CD8-positive, alpha-beta memory T cell (primary cell): ENCODE data around the gene NSD1. TPM values are rescaled to one million over a fixed set of nuclear protein-coding genes. Genes with fewer than 3 reads are reported as not detected.

Experiments
- CTCF ChIA-PET: fragments of 350-600 bp; sonication (Branson Sonifier 250); formaldehyde crosslinking; loops from one replicate; lab custom pipeline; 2021; ENCODE audit warnings: antibody characterized with exemption; lab: Charles Lee
- POLR2A ChIA-PET: fragments of 350-600 bp; sonication (Branson Sonifier 250); formaldehyde crosslinking; loops from one replicate; lab custom pipeline; 2021; ENCODE audit warnings: antibody characterized with exemption; lab: Charles Lee
- DNase-seq, 5 donors: peaks; one replicate each; pipeline versions ENCODE4 v3.0.0 to v3.0.0-alpha.2; 2020 to 2022; ENCODE audit warnings: mixed read lengths in 1 of 5
- H3K27ac ChIP-seq: one replicate; pipeline ENCODE4 v1.7.0; 2013; ENCODE audit warnings: low read depth, mild to moderate bottlenecking, low read length, moderate library complexity
- H3K27me3 ChIP-seq: 2 replicates; pipeline ENCODE4 v1.7.0; 2013; ENCODE audit warnings: low read length, mild to moderate bottlenecking; ENCODE audit not compliant: insufficient read depth, poor library complexity, severe bottlenecking
- H3K36me3 ChIP-seq: 2 replicates; pipeline ENCODE4 v1.7.0; 2013; ENCODE audit warnings: mild to moderate bottlenecking, low read length, moderate library complexity; ENCODE audit not compliant: insufficient read depth
- H3K4me1 ChIP-seq: 2 replicates; pipeline ENCODE4 v1.7.0; 2013; ENCODE audit warnings: mild to moderate bottlenecking, low read length, moderate library complexity; ENCODE audit not compliant: insufficient read depth
- H3K4me3 ChIP-seq: 2 replicates; pipeline ENCODE4 v1.7.0; 2013; ENCODE audit warnings: mild to moderate bottlenecking, low read length
- H3K9me3 ChIP-seq: 2 replicates; pipeline ENCODE4 v1.7.0; 2013; ENCODE audit warnings: mild to moderate bottlenecking, low read length
- H3K27ac Mint-ChIP-seq, 8 donors: one replicate each; pipeline ENCODE4 v1.8.0; 2020 to 2021; ENCODE audit warnings: mixed read lengths in 8 of 8, mild to moderate bottlenecking in 6 of 8, inconsistent platforms in 3 of 8, moderate library complexity in 3 of 8
- H3K27me3 Mint-ChIP-seq, 2 donors: one replicate each; pipeline ENCODE4 v1.8.0; 2020 to 2021; ENCODE audit warnings: mixed read lengths in 2 of 2, mild to moderate bottlenecking in 1 of 2, moderate library complexity in 1 of 2
- H3K36me3 Mint-ChIP-seq, 3 donors: one replicate each; pipeline ENCODE4 v1.8.0; 2020 to 2021; ENCODE audit warnings: mixed read lengths in 3 of 3, inconsistent platforms in 1 of 3, mild to moderate bottlenecking in 1 of 3
- H3K4me1 Mint-ChIP-seq, 3 donors: one replicate each; pipeline ENCODE4 v1.8.0; 2020 to 2021; ENCODE audit warnings: mixed read lengths in 3 of 3, inconsistent platforms in 1 of 3, mild to moderate bottlenecking in 1 of 3
- H3K4me3 Mint-ChIP-seq, 7 donors: one replicate each; pipeline ENCODE4 v1.8.0; 2020 to 2021; ENCODE audit warnings: mixed read lengths in 7 of 7, mild to moderate bottlenecking in 6 of 7, moderate library complexity in 4 of 7, inconsistent platforms in 2 of 7
- H3K9me3 Mint-ChIP-seq, 5 donors: one replicate each; pipeline ENCODE4 v1.8.0; 2020 to 2022; ENCODE audit warnings: mixed read lengths in 5 of 5, mild to moderate bottlenecking in 3 of 5, moderate library complexity in 2 of 5, inconsistent platforms in 1 of 5
- polyA plus RNA-seq: library from polyadenylated mRNA; unstranded; fragments of 300-500 nt; fragmentation: Illumina TruSeq; gene quantifications from one replicate; pipeline ENCODE4 v1.2.3, GENCODE V29; 2021
- total RNA-seq, 2 experiments: library from RNA; stranded (reverse); gene quantifications; one replicate each; pipeline ENCODE4 v1.2.3, GENCODE V29; 2021

Gene NSD1
- total and polyA plus RNA-seq, 3 experiments from 2014 or later, result 48.7 to 93.1 (median 86.7) TPM

DNA sequence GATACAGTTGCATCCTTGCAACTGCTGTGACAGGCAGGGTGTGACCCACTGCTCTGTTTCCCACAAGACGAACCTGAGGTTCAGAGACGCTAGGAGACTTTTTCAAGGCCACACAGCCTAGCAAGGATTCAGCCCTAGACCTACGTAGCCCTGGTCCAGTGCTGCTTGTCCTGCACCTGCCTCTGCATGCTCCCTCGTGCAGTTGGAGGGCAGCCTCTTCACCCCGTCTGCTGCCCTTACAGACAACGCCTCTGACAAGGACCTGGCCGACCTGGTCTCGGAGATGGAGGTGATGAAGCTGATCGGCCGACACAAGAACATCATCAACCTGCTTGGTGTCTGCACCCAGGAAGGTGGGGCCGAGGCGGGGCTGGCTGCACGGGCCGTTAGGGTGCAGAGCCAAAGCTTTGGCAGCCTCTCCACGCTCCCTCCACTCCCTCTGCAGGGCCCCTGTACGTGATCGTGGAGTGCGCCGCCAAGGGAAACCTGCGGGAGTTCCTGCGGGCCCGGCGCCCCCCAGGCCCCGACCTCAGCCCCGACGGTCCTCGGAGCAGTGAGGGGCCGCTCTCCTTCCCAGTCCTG is 38.4 kb upstream of the NSD1 start:
- no peak overlapping the region for H3K4me3 Mint-ChIP-seq
- H3K27ac ChIP-seq, result no peak overlapping the region
- H3K4me1 ChIP-seq, result no peaks in the 10 kb centered on the region
- H3K4me1 Mint-ChIP-seq, result no peaks in the 10 kb centered on the region
- no peak for DNase-seq
- POLR2A ChIA-PET, result no interaction called here
- H3K36me3 Mint-ChIP-seq, result no peaks in the 10 kb centered on the region
- H3K27ac Mint-ChIP-seq, result no peak overlapping the region
- H3K27me3 ChIP-seq, result no peaks in the 10 kb centered on the region
- CTCF ChIA-PET, result no interaction called here
- H3K4me3 ChIP-seq, result no peak overlapping the region
- no peaks in the 10 kb centered on the region for H3K9me3 ChIP-seq
- H3K9me3 Mint-ChIP-seq, result no peaks in the 10 kb centered on the region
- peaks cover 0 to under 1% of the 10 kb centered on the region in 2 donors for H3K27me3 Mint-ChIP-seq
- no peaks in the 10 kb centered on the region for H3K36me3 ChIP-seq

GRCh38 chr5:177096162-177097015 is 37.2 kb upstream of the NSD1 start:
- no peak overlapping the region for H3K4me3 ChIP-seq
- H3K36me3 ChIP-seq, result no peaks in the 10 kb centered on the region
- H3K9me3 ChIP-seq, result no peaks in the 10 kb centered on the region
- no peak overlapping the region for H3K27ac Mint-ChIP-seq
- H3K9me3 Mint-ChIP-seq, result no peaks in the 10 kb centered on the region
- no peaks in the 10 kb centered on the region for H3K27me3 ChIP-seq
- no peak overlapping the region for H3K27ac ChIP-seq
- H3K27me3 Mint-ChIP-seq, result peaks cover 2 to 5% of the 10 kb centered on the region in 2 donors
- H3K36me3 Mint-ChIP-seq, result no peaks in the 10 kb centered on the region
- ChIA-PET CTCF (no interaction called here), POLR2A (no interaction called here)
- no peaks in the 10 kb centered on the region for H3K4me1 ChIP-seq
- no peak overlapping the region for H3K4me3 Mint-ChIP-seq
- no peaks in the 10 kb centered on the region for H3K4me1 Mint-ChIP-seq
- no peak for DNase-seq

DNA sequence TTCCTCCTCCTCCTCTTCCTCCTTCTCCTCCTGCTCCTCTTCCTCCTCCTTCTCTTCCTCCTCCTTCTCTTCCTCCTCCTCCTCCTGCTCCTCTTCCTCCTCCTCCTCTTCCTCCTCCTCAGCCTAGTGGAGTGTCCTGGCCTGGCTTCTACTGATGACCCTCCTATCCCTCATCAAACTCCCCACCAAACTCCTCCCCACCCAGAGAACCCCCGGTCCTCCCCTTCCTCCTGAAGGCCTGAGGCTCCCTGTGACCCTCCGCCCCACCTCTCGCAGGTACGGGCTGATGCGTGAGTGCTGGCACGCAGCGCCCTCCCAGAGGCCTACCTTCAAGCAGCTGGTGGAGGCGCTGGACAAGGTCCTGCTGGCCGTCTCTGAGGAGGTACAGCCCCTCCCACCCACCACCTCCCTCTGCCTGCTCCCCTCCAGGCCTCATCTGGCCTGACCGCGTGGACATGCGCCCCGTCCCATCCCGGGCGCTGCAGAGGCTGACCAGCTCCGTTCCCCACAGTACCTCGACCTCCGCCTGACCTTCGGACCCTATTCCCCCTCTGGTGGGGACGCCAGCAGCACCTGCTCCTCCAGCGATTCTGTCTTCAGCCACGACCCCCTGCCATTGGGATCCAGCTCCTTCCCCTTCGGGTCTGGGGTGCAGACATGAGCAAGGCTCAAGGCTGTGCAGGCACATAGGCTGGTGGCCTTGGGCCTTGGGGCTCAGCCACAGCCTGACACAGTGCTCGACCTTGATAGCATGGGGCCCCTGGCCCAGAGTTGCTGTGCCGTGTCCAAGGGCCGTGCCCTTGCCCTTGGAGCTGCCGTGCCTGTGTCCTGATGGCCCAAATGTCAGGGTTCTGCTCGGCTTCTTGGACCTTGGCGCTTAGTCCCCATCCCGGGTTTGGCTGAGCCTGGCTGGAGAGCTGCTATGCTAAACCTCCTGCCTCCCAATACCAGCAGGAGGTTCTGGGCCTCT is 36.3 kb upstream of the NSD1 start:
- H3K4me1 Mint-ChIP-seq, result no peaks in the 10 kb centered on the region
- Histone ChIP-seq H3K4me1 (no peaks in the 10 kb centered on the region), H3K9me3 (no peaks in the 10 kb centered on the region), H3K27me3 (no peaks in the 10 kb centered on the region), H3K27ac (no peak overlapping the region), H3K4me3 (no peak overlapping the region), H3K36me3 (no peaks in the 10 kb centered on the region)
- no peaks in the 10 kb centered on the region for H3K9me3 Mint-ChIP-seq
- H3K27ac Mint-ChIP-seq, result no peak overlapping the region
- H3K4me3 Mint-ChIP-seq, result no peak overlapping the region
- peaks cover 2 to 5% of the 10 kb centered on the region in 2 donors for H3K27me3 Mint-ChIP-seq
- ChIA-PET CTCF (interaction anchor here (1.4 to 1.7 kb wide), 2 partner anchors 17 to 25 kb away, joined by 4 read pairs; no protein-coding TSS in a partner anchor), POLR2A (no interaction called here)
- DNase-seq, result no peak
- H3K36me3 Mint-ChIP-seq, result no peaks in the 10 kb centered on the region

DNA sequence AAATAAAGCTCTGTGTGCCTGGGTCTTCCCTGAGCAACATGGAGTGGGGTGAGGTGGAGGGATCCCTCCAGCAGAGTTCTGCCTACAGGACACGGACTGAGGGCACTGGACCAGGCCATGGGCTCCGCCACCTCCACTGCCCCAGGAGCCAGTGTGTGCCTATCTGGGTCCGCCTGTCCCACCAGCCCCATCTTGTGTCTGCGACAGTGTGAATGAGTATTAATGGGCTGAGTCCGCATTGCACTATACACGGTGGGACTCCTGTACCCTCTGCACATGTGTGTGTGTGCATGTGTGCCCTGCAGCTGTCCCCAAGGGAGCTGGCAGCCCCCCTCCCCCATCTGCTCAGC is 35.5 kb upstream of the NSD1 start:
- no peaks in the 10 kb centered on the region for H3K36me3 ChIP-seq
- Mint-ChIP-seq H3K27me3 (peaks cover 4 to 5% of the 10 kb centered on the region in 2 donors), H3K27ac (no peak overlapping the region), H3K9me3 (no peaks in the 10 kb centered on the region), H3K4me1 (no peaks in the 10 kb centered on the region), H3K4me3 (no peak overlapping the region), H3K36me3 (no peaks in the 10 kb centered on the region)
- no peak overlapping the region for H3K4me3 ChIP-seq
- no peak overlapping the region for H3K27ac ChIP-seq
- no peaks in the 10 kb centered on the region for H3K9me3 ChIP-seq
- DNase-seq, result no peak
- no peaks in the 10 kb centered on the region for H3K27me3 ChIP-seq
- no peaks in the 10 kb centered on the region for H3K4me1 ChIP-seq
- CTCF ChIA-PET, result interaction anchor here (1.4 to 1.7 kb wide), 2 partner anchors 16 to 26 kb away, joined by 4 read pairs; no protein-coding TSS in a partner anchor
- POLR2A ChIA-PET, result no interaction called here

DNA sequence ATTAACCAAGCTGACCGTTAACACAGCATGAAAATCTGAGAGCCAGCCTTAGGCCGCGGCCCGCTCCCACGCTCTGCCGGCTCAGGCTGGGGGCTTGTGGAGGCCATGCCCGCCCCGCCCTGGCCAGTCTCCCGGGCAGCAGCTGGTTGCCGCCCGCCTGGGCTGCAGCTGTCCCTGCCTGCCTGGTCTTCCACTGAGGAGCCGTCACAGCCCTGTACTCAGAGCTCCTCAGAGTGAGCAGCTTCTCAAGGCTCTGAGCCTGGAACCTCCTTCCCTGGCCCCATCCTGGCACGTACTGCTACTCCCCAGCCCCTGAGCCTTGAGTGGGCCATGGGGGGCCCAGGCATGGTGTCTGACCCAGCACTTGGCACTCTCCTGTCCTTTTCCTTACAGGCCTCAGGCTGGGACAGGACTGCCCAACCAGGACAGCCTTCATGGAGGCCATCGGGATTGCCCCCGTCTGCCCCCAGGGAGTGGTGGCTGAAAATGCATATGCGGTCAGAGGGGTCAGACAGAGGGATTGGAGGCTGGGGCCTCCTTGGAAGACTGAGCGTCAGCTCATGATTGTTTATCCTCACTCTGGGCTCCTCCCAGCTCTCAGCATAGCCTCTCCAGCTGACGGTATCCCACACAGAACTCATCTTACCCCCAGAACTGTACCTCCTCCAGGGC is 35.0 kb upstream of the NSD1 start:
- ChIA-PET POLR2A (no interaction called here), CTCF (interaction anchor here (1.4 to 1.7 kb wide), 2 partner anchors 16 to 26 kb away, joined by 4 read pairs; no protein-coding TSS in a partner anchor)
- H3K27me3 ChIP-seq, result no peaks in the 10 kb centered on the region
- Mint-ChIP-seq H3K27me3 (peaks cover 4 to 5% of the 10 kb centered on the region in 2 donors), H3K27ac (no peak overlapping the region), H3K4me3 (no peak overlapping the region), H3K36me3 (no peaks in the 10 kb centered on the region), H3K4me1 (no peaks in the 10 kb centered on the region), H3K9me3 (no peaks in the 10 kb centered on the region)
- no peaks in the 10 kb centered on the region for H3K4me1 ChIP-seq
- DNase-seq, result no peak
- H3K4me3 ChIP-seq, result no peak overlapping the region
- no peak overlapping the region for H3K27ac ChIP-seq
- no peaks in the 10 kb centered on the region for H3K9me3 ChIP-seq
- no peaks in the 10 kb centered on the region for H3K36me3 ChIP-seq

- CTCF ChIA-PET, result no interaction called here
These were observed 34.0 kb upstream of the NSD1 start for GRCh38 chr5:177099422-177100093.

GRCh38 chr5:177100714-177101121 is 32.9 kb upstream of the NSD1 start:
- no peak overlapping the region for H3K4me3 Mint-ChIP-seq
- ChIA-PET POLR2A (no interaction called here), CTCF (no interaction called here)
- no peaks in the 10 kb centered on the region for H3K27me3 ChIP-seq
- no peaks in the 10 kb centered on the region for H3K9me3 ChIP-seq
- peaks cover 6 to 10% of the 10 kb centered on the region in 2 donors for H3K27me3 Mint-ChIP-seq
- H3K27ac ChIP-seq, result no peak overlapping the region
- H3K27ac Mint-ChIP-seq, result no peak overlapping the region
- no peaks in the 10 kb centered on the region for H3K4me1 ChIP-seq
- no peak for DNase-seq
- no peak overlapping the region for H3K4me3 ChIP-seq
- H3K36me3 ChIP-seq, result no peaks in the 10 kb centered on the region
- no peaks in the 10 kb centered on the region for H3K9me3 Mint-ChIP-seq
- no peaks in the 10 kb centered on the region for H3K4me1 Mint-ChIP-seq
- no peaks in the 10 kb centered on the region for H3K36me3 Mint-ChIP-seq

More at GRCh38 chr5:177099422-177100093, 34.0 kb upstream of the NSD1 start:
- H3K4me3 Mint-ChIP-seq, result no peak overlapping the region
- peaks cover 4 to 10% of the 10 kb centered on the region in 2 donors for H3K27me3 Mint-ChIP-seq
- DNase-seq, result no peak
- no peaks in the 10 kb centered on the region for H3K4me1 Mint-ChIP-seq
- no peak overlapping the region for H3K4me3 ChIP-seq
- no peaks in the 10 kb centered on the region for H3K36me3 Mint-ChIP-seq
- H3K4me1 ChIP-seq, result no peaks in the 10 kb centered on the region
- no peaks in the 10 kb centered on the region for H3K9me3 ChIP-seq
- POLR2A ChIA-PET, result no interaction called here
- H3K9me3 Mint-ChIP-seq, result no peaks in the 10 kb centered on the region
- H3K36me3 ChIP-seq, result no peaks in the 10 kb centered on the region
- H3K27ac Mint-ChIP-seq, result peak overlapping the region in 1 of 8 donors; percentile 37
- H3K27me3 ChIP-seq, result no peaks in the 10 kb centered on the region
- H3K27ac ChIP-seq, result no peak overlapping the region
